Gastrocnemius medialis (tissue), 4 donors: Measurements from ENCODE around the gene ELP2. TPM values are rescaled to one million over a fixed set of nuclear protein-coding genes. Genes with fewer than 3 reads are reported as not detected.

Source experiments
- ATAC-seq, 2 donors: fragments of 150-250 bp; one replicate each; pipeline ENCODE4 v1.9.1; 2016
- DNase-seq, 2 donors: peaks; one replicate each; pipeline ENCODE4 v3.0.0-alpha.2; 2019
- H3K27ac ChIP-seq, 4 donors: fragments of 200-600 bp; sonication (generic); 1 replicate in 1 of 4; 2 replicates in 3 of 4; pipeline ENCODE4 v1.5.1; 2016 to 2018; ENCODE audit warnings: mild to moderate bottlenecking in 2 of 4, moderate library complexity in 1 of 4
- H3K27me3 ChIP-seq, 3 donors: fragments of 200-600 bp; sonication (generic) in 2 of 3; 1 replicate in 1 of 3; 2 replicates in 2 of 3; pipeline versions ENCODE4 v1.5.1 to v1.6.0; 2016 to 2019; ENCODE audit warnings: mild to moderate bottlenecking in 1 of 3, moderate library complexity in 1 of 3
- H3K36me3 ChIP-seq, 2 donors: fragments of 200-600 bp; sonication (generic) in 1 of 2; one replicate each; pipeline ENCODE4 v1.5.1; 2017 to 2018
- H3K4me1 ChIP-seq, 2 donors: fragments of 200-600 bp; sonication (generic) in 1 of 2; one replicate each; pipeline ENCODE4 v1.5.1; 2016 to 2017; ENCODE audit warnings: mild to moderate bottlenecking in 2 of 2
- H3K4me3 ChIP-seq, 4 donors: fragments of 200-600 bp; sonication (generic) in 3 of 4; 1 replicate in 1 of 4; 2 replicates in 3 of 4; pipeline ENCODE4 v1.5.1; 2016 to 2019; ENCODE audit warnings: mild to moderate bottlenecking in 2 of 4
- H3K9me3 ChIP-seq, 3 donors: fragments of 200-600 bp; sonication (generic) in 2 of 3; 1 replicate in 1 of 3; 2 replicates in 2 of 3; pipeline ENCODE4 v1.5.1; 2016 to 2019
- POLR2A ChIP-seq, 2 donors: fragments of 450-650 bp; IDR thresholded peaks; one replicate each; pipeline ENCODE4 v1.6.1; 2017; ENCODE audit warnings: antibody characterized with exemption in 2 of 2, mild to moderate bottlenecking in 2 of 2, moderate library complexity in 2 of 2
- in situ Hi-C, 4 donors: fragments of 200-750 bp; cut with MboI; loops; one replicate each; pipeline versions ENCODE4 v1.15.0 to v1.8.0; 2017; ENCODE audit warnings: low sequenced_read_pairs in 4 of 4
- intact Hi-C: fragments of 100-400 bp; cut with DNase I; formaldehyde crosslinking; loops from one replicate; pipeline ENCODE4 v1.15.1; 2023; ENCODE audit warnings: low total_unique reads
- total RNA-seq, 4 donors: library from RNA; depleted of rRNA; stranded (reverse); fragments of >200 nt; gene quantifications; one replicate each; pipeline versions ENCODE4 v1.1.0 to v1.2.3, GENCODE V29; 2016
- TF ChIP-seq, protein P1 (sequence below), 5 experiments: fragments of 450-650 bp in 3 of 5; fragments of 200-600 bp in 2 of 5; sonication (generic) in 2 of 5; IDR thresholded peaks in 4 of 5; conservative IDR thresholded peaks in 1 of 5; 1 replicate in 4 of 5; 2 replicates in 1 of 5; pipeline ENCODE4 v1.5.1; 2016 to 2019; ENCODE audit warnings: antibody characterized with exemption in 5 of 5, mild to moderate bottlenecking in 3 of 5, moderate library complexity in 3 of 5

The ELP2 gene
- total RNA-seq, 4 donors from 2014 or later, result 23.7 to 51.0 (median 42.8) TPM

DNA sequence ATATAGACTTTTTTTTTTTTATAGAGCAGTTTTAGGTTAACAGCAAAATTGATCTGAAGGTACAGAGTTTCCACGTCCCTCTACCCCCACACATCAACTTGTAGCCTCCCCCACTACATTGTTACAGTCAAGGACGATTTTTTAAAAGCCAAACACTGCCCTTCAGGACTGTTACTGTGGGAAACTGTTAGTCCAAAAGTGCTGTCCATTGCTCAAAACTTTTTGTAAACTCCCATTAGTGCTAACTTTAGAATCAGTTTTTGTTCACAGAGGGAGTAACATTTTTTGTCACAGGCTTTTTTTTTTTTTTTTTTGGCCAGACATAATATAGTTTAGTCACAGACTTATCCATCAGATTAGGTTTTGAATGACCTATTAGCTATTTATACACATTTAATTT is 24.1 kb downstream of the ELP2 start:
- peaks cover 6 to 71% of the 10 kb centered on the region in 2 donors for H3K36me3 ChIP-seq

DNA sequence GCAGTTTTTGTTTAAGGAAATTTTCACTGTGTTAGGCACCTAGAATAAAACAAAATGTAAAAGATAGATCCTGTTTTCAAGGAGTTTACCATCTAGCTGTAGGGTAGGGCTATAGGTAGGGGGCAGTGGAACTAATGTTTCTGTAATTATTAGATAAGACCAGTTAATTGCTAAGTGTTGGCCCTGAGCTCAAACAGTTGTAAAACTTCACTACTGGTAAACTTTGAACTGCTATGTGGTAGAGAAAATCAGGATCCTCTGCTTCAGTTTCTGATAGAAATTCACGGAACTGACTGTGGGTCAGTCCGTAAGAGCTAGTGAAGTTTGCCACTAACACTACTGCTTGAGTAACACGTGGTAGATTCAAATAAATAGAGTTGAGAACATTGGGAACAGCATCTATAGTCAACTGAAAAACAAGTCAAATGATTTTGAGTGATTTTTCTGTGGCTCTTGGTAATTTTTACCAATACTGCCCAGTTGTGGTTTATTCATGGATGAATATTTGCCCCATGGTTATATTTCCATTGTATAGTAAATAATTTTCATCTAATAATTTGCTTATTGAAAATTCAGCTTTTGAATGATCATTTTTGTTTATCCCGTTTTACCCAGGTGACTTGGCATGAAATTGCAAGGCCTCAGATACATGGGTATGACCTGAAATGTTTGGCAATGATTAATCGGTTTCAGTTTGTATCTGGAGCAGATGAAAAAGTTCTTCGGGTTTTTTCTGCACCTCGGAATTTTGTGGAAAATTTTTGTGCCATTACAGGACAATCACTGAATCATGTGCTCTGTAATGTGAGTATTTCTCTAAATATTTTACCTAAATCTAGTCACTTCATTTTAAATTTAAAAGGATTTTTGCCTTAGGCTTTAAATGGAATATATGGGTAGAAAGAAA is 26.4 kb downstream of the ELP2 start:
- Histone ChIP-seq H3K36me3 (peaks cover 6 to 76% of the 10 kb centered on the region in 2 donors), H3K4me1 (no peaks in the 10 kb centered on the region), H3K27me3 (no peaks in the 10 kb centered on the region), H3K4me3 (no peak overlapping the region), H3K9me3 (no peaks in the 10 kb centered on the region), H3K27ac (no peak overlapping the region)
- in situ Hi-C loops, result no loop called here
- intact Hi-C loops, result no loop called here
- DNase-seq, result no peak
- no peak for ATAC-seq
- TF ChIP-seq POLR2A (IDR thresholded peaks at IDR 0.05), result no peak
- TF ChIP-seq, protein P1, sequence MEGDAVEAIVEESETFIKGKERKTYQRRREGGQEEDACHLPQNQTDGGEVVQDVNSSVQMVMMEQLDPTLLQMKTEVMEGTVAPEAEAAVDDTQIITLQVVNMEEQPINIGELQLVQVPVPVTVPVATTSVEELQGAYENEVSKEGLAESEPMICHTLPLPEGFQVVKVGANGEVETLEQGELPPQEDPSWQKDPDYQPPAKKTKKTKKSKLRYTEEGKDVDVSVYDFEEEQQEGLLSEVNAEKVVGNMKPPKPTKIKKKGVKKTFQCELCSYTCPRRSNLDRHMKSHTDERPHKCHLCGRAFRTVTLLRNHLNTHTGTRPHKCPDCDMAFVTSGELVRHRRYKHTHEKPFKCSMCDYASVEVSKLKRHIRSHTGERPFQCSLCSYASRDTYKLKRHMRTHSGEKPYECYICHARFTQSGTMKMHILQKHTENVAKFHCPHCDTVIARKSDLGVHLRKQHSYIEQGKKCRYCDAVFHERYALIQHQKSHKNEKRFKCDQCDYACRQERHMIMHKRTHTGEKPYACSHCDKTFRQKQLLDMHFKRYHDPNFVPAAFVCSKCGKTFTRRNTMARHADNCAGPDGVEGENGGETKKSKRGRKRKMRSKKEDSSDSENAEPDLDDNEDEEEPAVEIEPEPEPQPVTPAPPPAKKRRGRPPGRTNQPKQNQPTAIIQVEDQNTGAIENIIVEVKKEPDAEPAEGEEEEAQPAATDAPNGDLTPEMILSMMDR (IDR thresholded peaks at IDR 0.05 in 4 of 5, conservative IDR thresholded peaks at IDR 0.05 in 1 of 5), result no peak

More for the DNA sequence above, 24.1 kb downstream of the ELP2 start:
- DNase-seq (no peak), ATAC-seq (no peak)
- intact Hi-C loops, result no loop called here
- Histone ChIP-seq H3K4me3 (no peak overlapping the region), H3K9me3 (no peaks in the 10 kb centered on the region), H3K27ac (no peak overlapping the region), H3K27me3 (no peaks in the 10 kb centered on the region), H3K4me1 (no peaks in the 10 kb centered on the region)
- in situ Hi-C loops, result no loop called here
- TF ChIP-seq, protein P1 (IDR thresholded peaks at IDR 0.05 in 4 of 5, conservative IDR thresholded peaks at IDR 0.05 in 1 of 5), result no peak
- no peak for TF ChIP-seq POLR2A (IDR thresholded peaks at IDR 0.05)

DNA sequence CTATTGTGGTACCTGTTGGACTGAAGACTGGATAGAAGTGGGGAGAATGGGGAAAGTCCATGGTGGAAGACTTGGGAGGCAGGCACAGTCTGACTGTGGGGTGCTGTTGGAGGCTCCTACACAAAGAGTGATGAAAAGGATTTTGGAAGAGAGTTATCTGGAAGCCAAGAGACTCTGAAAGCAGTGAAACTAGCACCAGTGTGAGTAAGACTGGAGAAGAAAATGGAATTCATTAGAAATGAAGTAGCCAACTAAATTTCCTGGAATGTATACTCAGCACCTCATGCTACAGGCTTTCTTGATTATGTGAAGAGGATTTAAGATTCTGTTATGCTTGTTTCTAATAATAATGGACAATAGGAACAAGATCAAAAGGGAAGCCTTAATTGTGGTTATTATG is 27.7 kb downstream of the ELP2 start:
- H3K4me3 ChIP-seq, result no peak overlapping the region
- intact Hi-C loops (no loop called here), in situ Hi-C loops (no loop called here)
- no peak overlapping the region for H3K27ac ChIP-seq
- H3K36me3 ChIP-seq, result peaks cover 6 to 82% of the 10 kb centered on the region in 2 donors
- H3K4me1 ChIP-seq, result no peaks in the 10 kb centered on the region
- DNase-seq, result no peak
- no peaks in the 10 kb centered on the region for H3K9me3 ChIP-seq
- TF ChIP-seq, protein P1 (IDR thresholded peaks at IDR 0.05 in 4 of 5, conservative IDR thresholded peaks at IDR 0.05 in 1 of 5), result no peak
- TF ChIP-seq POLR2A (IDR thresholded peaks at IDR 0.05), result no peak
- H3K27me3 ChIP-seq, result no peaks in the 10 kb centered on the region
- no peak for ATAC-seq

DNA sequence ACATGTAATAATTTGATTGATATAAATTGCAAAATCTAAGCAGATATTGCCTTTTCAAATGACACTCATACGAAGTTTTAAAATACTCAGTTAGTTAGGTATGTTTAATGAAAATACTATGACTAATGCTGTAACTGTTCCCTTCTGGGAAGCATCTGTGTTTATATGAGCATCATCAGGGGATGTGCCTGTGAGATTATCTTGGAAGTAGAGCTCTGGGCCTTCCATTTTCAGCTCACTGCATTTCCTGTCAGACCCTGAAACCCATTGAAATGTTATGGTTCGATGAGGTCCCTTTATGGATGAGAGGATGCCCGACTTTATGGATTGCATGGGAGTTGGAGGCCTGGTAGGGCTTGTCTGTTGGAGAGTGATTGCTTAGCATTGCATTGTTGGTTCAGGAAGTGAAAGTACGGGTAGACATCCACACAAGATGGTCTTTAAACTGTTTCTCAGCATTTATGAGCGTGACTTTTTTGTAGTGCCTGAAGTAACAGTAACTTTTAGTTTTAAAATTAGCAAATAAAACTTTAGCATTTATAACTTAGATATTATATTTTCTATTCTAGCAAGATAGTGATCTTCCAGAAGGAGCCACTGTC is 28.7 kb downstream of the ELP2 start:
- no peak for ATAC-seq

More for the DNA sequence above, 28.7 kb downstream of the ELP2 start:
- no peak for DNase-seq
- in situ Hi-C loops, result no loop called here
- Histone ChIP-seq H3K27ac (no peak overlapping the region), H3K9me3 (no peaks in the 10 kb centered on the region), H3K4me1 (no peaks in the 10 kb centered on the region), H3K27me3 (no peaks in the 10 kb centered on the region), H3K36me3 (peaks cover 6 to 83% of the 10 kb centered on the region in 2 donors), H3K4me3 (no peak overlapping the region)
- no peak for TF ChIP-seq POLR2A (IDR thresholded peaks at IDR 0.05)
- TF ChIP-seq, protein P1 (IDR thresholded peaks at IDR 0.05 in 4 of 5, conservative IDR thresholded peaks at IDR 0.05 in 1 of 5), result no peak
- intact Hi-C loops, result no loop called here
